Stimulated activated naive CD4-positive, alpha-beta T cell treated with Interleukin-2 at 50 U/mL for 16 hours (primary cell): ENCODE data around the gene KBTBD4.
"Not testable (repeated sequence)": the region's sequence is repeated elsewhere in the genome, so short reads cannot be mapped to it uniquely, and the experiment has no call there.

Experiments used
- DNase-seq: peaks from one replicate; lab custom pipeline; 2025; lab: John Stamatoyannopoulos, UW

Gene KBTBD4

GRCh38 chr11:47558695-47559094 is 20.1 kb downstream of the KBTBD4 start:
- DNase-seq, result no peak

- DNase-seq, result not testable (repeated sequence)
Observed at GRCh38 chr11:47557004-47557403, 21.8 kb downstream of the KBTBD4 start.

GRCh38 chr11:47553406-47553743 is 25.4 kb downstream of the KBTBD4 start:
- DNase-seq, result no peak

- DNase-seq, result peak; percentile 92
Observed at GRCh38 chr11:47552566-47553405, 26.0 kb downstream of the KBTBD4 start, which contains the start of gene CELF1. CELF1 (minus strand) TSS chr11:47553132; CDS start chr11:47499523, 53,609 bp downstream.

- no peak for DNase-seq
Observed at GRCh38 chr11:47552056-47552565, 26.7 kb downstream of the KBTBD4 start.

- DNase-seq, result no peak
Observed at GRCh38 chr11:47551086-47551485, 27.7 kb downstream of the KBTBD4 start.

GRCh38 chr11:47550288-47551047 is 28.3 kb downstream of the KBTBD4 start:
- DNase-seq, result no peak

- not testable (repeated sequence) for DNase-seq
Observed at GRCh38 chr11:47546274-47546673, 32.5 kb downstream of the KBTBD4 start.

- no peak for DNase-seq
Observed at GRCh38 chr11:47545298-47545697, 33.5 kb downstream of the KBTBD4 start.

GRCh38 chr11:47541070-47541469 is 37.7 kb downstream of the KBTBD4 start:
- DNase-seq, result no peak

GRCh38 chr11:47539681-47540039 is 39.1 kb downstream of the KBTBD4 start:
- no peak for DNase-seq

- DNase-seq, result no peak
Observed at GRCh38 chr11:47538741-47539565, 39.8 kb downstream of the KBTBD4 start.

GRCh38 chr11:47536915-47537314 is 41.9 kb downstream of the KBTBD4 start:
- DNase-seq, result no peak

- DNase-seq, result no peak
Observed at GRCh38 chr11:47534704-47535251, 44.0 kb downstream of the KBTBD4 start.

GRCh38 chr11:47533690-47534151 is 45.0 kb downstream of the KBTBD4 start:
- no peak for DNase-seq

- no peak for DNase-seq
Observed at GRCh38 chr11:47532597-47533213, 46.1 kb downstream of the KBTBD4 start.

GRCh38 chr11:47531666-47532065 is 47.1 kb downstream of the KBTBD4 start:
- no peak for DNase-seq

GRCh38 chr11:47530721-47531120 is 48.0 kb downstream of the KBTBD4 start:
- DNase-seq, result not testable (repeated sequence)

- no peak for DNase-seq
Observed at GRCh38 chr11:47529951-47530350, 48.8 kb downstream of the KBTBD4 start.

GRCh38 chr11:47527186-47527585 is 51.6 kb downstream of the KBTBD4 start:
- no peak for DNase-seq

- not testable (repeated sequence) for DNase-seq
Observed at GRCh38 chr11:47526032-47526431, 52.7 kb downstream of the KBTBD4 start.
